Esophagus squamous epithelium (tissue), 4 donors: ENCODE measurements around the gene NEU4.

Experiments
- CTCF ChIP-seq, 6 experiments: fragments of 450-650 bp in 4 of 6; fragments of 200-600 bp in 2 of 6; sonication (generic) in 2 of 6; IDR thresholded peaks; one replicate each; pipeline ENCODE4 v1.5.1; 2016 to 2019; ENCODE audit warnings: antibody characterized with exemption in 6 of 6, mild to moderate bottlenecking in 4 of 6, moderate library complexity in 4 of 6
- POLR2A ChIP-seq, 4 donors: fragments of 450-650 bp; IDR thresholded peaks; one replicate each; pipeline ENCODE4 v1.6.1; 2017; ENCODE audit warnings: antibody characterized with exemption in 4 of 4, mild to moderate bottlenecking in 4 of 4, moderate library complexity in 3 of 4

GRCh38 chr2:241769819-241770184, 39.2 kb upstream of the NEU4 start:
- TF ChIP-seq CTCF (IDR thresholded peaks at IDR 0.05) (no peak), POLR2A (IDR thresholded peaks at IDR 0.05) (no peak)
